Fibroblast of skin of right quadriceps (primary cell): ENCODE results near the gene HOXA5.

ENCODE experiments used
- DNase-seq: peaks from one replicate; pipeline ENCODE4 v3.0.0-alpha.2; 2013

The HOXA5 gene

GRCh38 chr7:27091941-27092818 is 51.3 kb downstream of the HOXA5 start:
- DNase-seq: no peak

GRCh38 chr7:27091105-27091504 is 52.4 kb downstream of the HOXA5 start:
- DNase-seq: no peak
